ENCODE measurements around the gene IL10RA. TPM values are rescaled to one million over a fixed set of nuclear protein-coding genes. Genes with fewer than 3 reads are reported as not detected.

Gene IL10RA
- total and polyA plus RNA-seq, 9 of the 15 experiments (the other 6 are each of a cell fraction or from before 2014, with no cell fraction given) = 0.17 to 17.3 (median 2.9) TPM

DNA sequence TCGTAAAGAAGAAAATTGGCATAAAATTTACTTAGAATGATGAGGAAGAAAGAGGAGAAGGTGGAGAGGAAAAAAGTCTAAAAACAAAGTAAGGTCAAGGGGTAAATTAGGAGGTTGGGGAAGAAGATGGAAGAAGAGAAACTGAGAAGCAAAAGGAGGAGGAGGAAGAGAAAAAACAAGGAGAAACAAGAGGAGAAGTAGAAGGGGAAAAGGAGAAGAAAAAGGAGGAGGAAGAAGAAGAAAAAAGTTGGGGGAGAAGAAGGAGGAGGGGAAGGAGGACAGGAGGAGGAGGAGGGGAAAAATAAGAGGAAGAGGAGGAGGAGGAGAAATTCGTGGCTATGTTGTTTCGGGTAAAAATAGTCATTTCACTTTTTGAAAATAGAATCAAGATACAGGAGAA is 42.4 kb downstream of the IL10RA start (continued):
- TF ChIP-seq ETV1 (tag; conservative IDR thresholded peaks at IDR 0.05; ENCODE audit: low read depth) (no peak), SMARCB1 (IDR thresholded peaks at IDR 0.05; ENCODE audit: insufficient read length, low read depth) (no peak), NR3C1 (CRISPR knock-in tag; IDR thresholded peaks at IDR 0.05) (no peak), ZNF778 (CRISPR knock-in tag; IDR thresholded peaks at IDR 0.05) (no peak), GABPA (tag; conservative IDR thresholded peaks at IDR 0.05; ENCODE audit: low read depth) (no peak), CBFA2T2 (conservative IDR thresholded peaks at IDR 0.05) (no peak), GATAD2A (IDR thresholded peaks at IDR 0.05) (no peak), SMAD1 (IDR thresholded peaks at IDR 0.05; ENCODE audit: low read depth, low read length, partially characterized antibody) (no peak), ZBTB26 (CRISPR knock-in tag; IDR thresholded peaks at IDR 0.05) (peak; percentile 57; the same call in 1 of the 2 replicates), TCF7 (IDR thresholded peaks at IDR 0.05; ENCODE audit: borderline replicate concordance) (no peak), RFX1 (IDR thresholded peaks at IDR 0.05) (no peak), CTBP1 (IDR thresholded peaks at IDR 0.05; ENCODE audit: borderline replicate concordance) (no peak), NR2C1 (IDR thresholded peaks at IDR 0.05) (0 out of 2 replicates have a peak, but pooled peaks have one; percentile 24), NR2C1 (tag; IDR thresholded peaks at IDR 0.05) (no peak), DDX20 (tag; IDR thresholded peaks at IDR 0.05; ENCODE audit: low read depth) (no peak), GTF2F1 (IDR thresholded peaks at IDR 0.05; ENCODE audit: low read depth, low read length) (no peak), PML (IDR thresholded peaks at IDR 0.05; ENCODE audit: low read length) (no peak)
- TF ChIP-seq, protein P1, sequence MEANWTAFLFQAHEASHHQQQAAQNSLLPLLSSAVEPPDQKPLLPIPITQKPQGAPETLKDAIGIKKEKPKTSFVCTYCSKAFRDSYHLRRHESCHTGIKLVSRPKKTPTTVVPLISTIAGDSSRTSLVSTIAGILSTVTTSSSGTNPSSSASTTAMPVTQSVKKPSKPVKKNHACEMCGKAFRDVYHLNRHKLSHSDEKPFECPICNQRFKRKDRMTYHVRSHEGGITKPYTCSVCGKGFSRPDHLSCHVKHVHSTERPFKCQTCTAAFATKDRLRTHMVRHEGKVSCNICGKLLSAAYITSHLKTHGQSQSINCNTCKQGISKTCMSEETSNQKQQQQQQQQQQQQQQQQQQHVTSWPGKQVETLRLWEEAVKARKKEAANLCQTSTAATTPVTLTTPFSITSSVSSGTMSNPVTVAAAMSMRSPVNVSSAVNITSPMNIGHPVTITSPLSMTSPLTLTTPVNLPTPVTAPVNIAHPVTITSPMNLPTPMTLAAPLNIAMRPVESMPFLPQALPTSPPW (CRISPR knock-in tag; IDR thresholded peaks at IDR 0.05) = no peak
- TF ChIP-seq, protein P2, sequence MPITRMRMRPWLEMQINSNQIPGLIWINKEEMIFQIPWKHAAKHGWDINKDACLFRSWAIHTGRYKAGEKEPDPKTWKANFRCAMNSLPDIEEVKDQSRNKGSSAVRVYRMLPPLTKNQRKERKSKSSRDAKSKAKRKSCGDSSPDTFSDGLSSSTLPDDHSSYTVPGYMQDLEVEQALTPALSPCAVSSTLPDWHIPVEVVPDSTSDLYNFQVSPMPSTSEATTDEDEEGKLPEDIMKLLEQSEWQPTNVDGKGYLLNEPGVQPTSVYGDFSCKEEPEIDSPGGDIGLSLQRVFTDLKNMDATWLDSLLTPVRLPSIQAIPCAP (CRISPR knock-in tag; IDR thresholded peaks at IDR 0.05; ENCODE audit: borderline replicate concordance) = no peak
- TF ChIP-seq, protein P3, sequence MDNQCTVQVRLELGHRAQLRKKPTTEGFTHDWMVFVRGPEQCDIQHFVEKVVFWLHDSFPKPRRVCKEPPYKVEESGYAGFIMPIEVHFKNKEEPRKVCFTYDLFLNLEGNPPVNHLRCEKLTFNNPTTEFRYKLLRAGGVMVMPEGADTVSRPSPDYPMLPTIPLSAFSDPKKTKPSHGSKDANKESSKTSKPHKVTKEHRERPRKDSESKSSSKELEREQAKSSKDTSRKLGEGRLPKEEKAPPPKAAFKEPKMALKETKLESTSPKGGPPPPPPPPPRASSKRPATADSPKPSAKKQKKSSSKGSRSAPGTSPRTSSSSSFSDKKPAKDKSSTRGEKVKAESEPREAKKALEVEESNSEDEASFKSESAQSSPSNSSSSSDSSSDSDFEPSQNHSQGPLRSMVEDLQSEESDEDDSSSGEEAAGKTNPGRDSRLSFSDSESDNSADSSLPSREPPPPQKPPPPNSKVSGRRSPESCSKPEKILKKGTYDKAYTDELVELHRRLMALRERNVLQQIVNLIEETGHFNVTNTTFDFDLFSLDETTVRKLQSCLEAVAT (IDR thresholded peaks at IDR 0.05) = peak; percentile 28 to 47; a peak in 1 of 4 replicates
- TF ChIP-seq, protein P4, sequence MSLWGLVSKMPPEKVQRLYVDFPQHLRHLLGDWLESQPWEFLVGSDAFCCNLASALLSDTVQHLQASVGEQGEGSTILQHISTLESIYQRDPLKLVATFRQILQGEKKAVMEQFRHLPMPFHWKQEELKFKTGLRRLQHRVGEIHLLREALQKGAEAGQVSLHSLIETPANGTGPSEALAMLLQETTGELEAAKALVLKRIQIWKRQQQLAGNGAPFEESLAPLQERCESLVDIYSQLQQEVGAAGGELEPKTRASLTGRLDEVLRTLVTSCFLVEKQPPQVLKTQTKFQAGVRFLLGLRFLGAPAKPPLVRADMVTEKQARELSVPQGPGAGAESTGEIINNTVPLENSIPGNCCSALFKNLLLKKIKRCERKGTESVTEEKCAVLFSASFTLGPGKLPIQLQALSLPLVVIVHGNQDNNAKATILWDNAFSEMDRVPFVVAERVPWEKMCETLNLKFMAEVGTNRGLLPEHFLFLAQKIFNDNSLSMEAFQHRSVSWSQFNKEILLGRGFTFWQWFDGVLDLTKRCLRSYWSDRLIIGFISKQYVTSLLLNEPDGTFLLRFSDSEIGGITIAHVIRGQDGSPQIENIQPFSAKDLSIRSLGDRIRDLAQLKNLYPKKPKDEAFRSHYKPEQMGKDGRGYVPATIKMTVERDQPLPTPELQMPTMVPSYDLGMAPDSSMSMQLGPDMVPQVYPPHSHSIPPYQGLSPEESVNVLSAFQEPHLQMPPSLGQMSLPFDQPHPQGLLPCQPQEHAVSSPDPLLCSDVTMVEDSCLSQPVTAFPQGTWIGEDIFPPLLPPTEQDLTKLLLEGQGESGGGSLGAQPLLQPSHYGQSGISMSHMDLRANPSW (CRISPR knock-in tag; IDR thresholded peaks at IDR 0.05) = no peak
